Fibroblast of lung (primary cell): ENCODE measurements around the gene STX1B. TPM values are rescaled to one million over a fixed set of nuclear protein-coding genes. Genes with fewer than 3 reads are reported as not detected.

Experiments
- DNase-seq, 2 donors: peaks; one replicate each; pipeline versions ENCODE4 v3.0.0 to v3.0.0-alpha.2; 2010; ENCODE audit warnings: low read depth in 2 of 2
- H2AFZ ChIP-seq: 2 replicates; pipeline ENCODE4 v1.5.1; 2012; ENCODE audit warnings: low read length, control low read depth, inconsistent platforms
- H3K27ac ChIP-seq: 2 replicates; pipeline ENCODE4 v1.5.1; 2011; ENCODE audit warnings: low read length, control low read depth; ENCODE audit not compliant: insufficient read depth
- H3K27me3 ChIP-seq: 2 replicates; pipeline ENCODE4 v1.5.1; 2011; ENCODE audit warnings: mild to moderate bottlenecking, low read length; ENCODE audit not compliant: control insufficient read depth, insufficient read depth
- H3K36me3 ChIP-seq: 2 replicates; pipeline ENCODE4 v1.5.1; 2011; ENCODE audit warnings: low read length; ENCODE audit not compliant: control insufficient read depth, insufficient read depth
- H3K4me1 ChIP-seq: 2 replicates; pipeline ENCODE4 v1.5.1; 2011; ENCODE audit warnings: low read length; ENCODE audit not compliant: control insufficient read depth, insufficient read depth; ENCODE audit errors: extremely low read depth
- H3K4me2 ChIP-seq: 2 replicates; pipeline ENCODE4 v1.5.1; 2011; ENCODE audit warnings: low read length, control low read depth; ENCODE audit not compliant: insufficient read depth; ENCODE audit errors: extremely low read depth
- H3K4me3 ChIP-seq, 4 experiments: fragments of 200-600 bp in 1 of 4; sonication (generic) in 1 of 4; replicated peaks in 1 of 4; 2 replicates each; pipeline ENCODE4 v1.5.1; 2011 to 2016; ENCODE audit warnings: low read length in 4 of 4, low read depth in 3 of 4, mild to moderate bottlenecking in 3 of 4, control low read depth in 2 of 4, inconsistent platforms in 1 of 4, mixed read lengths in 1 of 4; ENCODE audit not compliant: insufficient read depth in 1 of 4; ENCODE audit errors: control extremely low read depth in 1 of 4
- H3K79me2 ChIP-seq: 2 replicates; pipeline ENCODE4 v1.5.1; 2012; ENCODE audit warnings: mild to moderate bottlenecking, low read length, inconsistent platforms; ENCODE audit not compliant: control insufficient read depth, insufficient read depth
- H3K9ac ChIP-seq: 2 replicates; pipeline ENCODE4 v1.5.1; 2011; ENCODE audit warnings: mild to moderate bottlenecking, low read length, control low read depth; ENCODE audit not compliant: insufficient read depth
- H3K9me3 ChIP-seq: 2 replicates; pipeline ENCODE4 v1.5.1; 2012; ENCODE audit warnings: low read depth, low read length; ENCODE audit not compliant: control insufficient read depth, insufficient read depth
- H4K20me1 ChIP-seq: 2 replicates; pipeline ENCODE4 v1.5.1; 2011; ENCODE audit warnings: low read length; ENCODE audit not compliant: control insufficient read depth, insufficient read depth; ENCODE audit errors: extremely low read depth
- CTCF ChIP-seq, 2 donors: IDR thresholded peaks in 1 of 2; conservative IDR thresholded peaks in 1 of 2; 1 replicate in 1 of 2; 2 replicates in 1 of 2; pipeline ENCODE4 v1.5.1; 2011 to 2012; ENCODE audit warnings: low read length in 2 of 2, control low read depth in 1 of 2, inconsistent platforms in 1 of 2, low read depth in 1 of 2, mild to moderate bottlenecking in 1 of 2
- EZH2 ChIP-seq: IDR thresholded peaks from 2 replicates; pipeline ENCODE4 v1.5.1; 2012; ENCODE audit warnings: low read length, control low read depth, mild to moderate bottlenecking; ENCODE audit errors: missing control alignments
- polyA plus RNA-seq, 2 donors: library from polyadenylated mRNA; depleted of rRNA in 1 of 2; stranded (reverse) in 1 of 2; unstranded in 1 of 2; fragments of >200 nt; gene quantifications; 2 replicates each; pipeline ENCODE4 v1.2.1, GENCODE V29; 2011 to 2012; ENCODE audit warnings: missing spikeins in 1 of 2
- total RNA-seq: library from RNA; depleted of rRNA; stranded (reverse); fragments of >200 nt; gene quantifications from 2 replicates; pipeline ENCODE4 v1.2.1, GENCODE V29; 2014

STX1B gene
- total and polyA plus RNA-seq, 2 donors (not counting 1 experiment from before 2014, with no cell fraction given), result 1.3 to 2.1 TPM

- peaks cover 44% of the 10 kb centered on the region for H3K36me3 ChIP-seq
Measured at GRCh38 chr16:30964574-30965226, 45.7 kb downstream of the STX1B start.

GRCh38 chr16:30963925-30964511, 46.4 kb downstream of the STX1B start:
- H3K4me3 ChIP-seq, result no peak overlapping the region
- H3K27me3 ChIP-seq, result no peaks in the 10 kb centered on the region
- no peak overlapping the region for H3K4me2 ChIP-seq
- H3K4me1 ChIP-seq, result no peaks in the 10 kb centered on the region
- no peak overlapping the region for H3K9ac ChIP-seq
- TF ChIP-seq EZH2 (no peak), CTCF (conservative IDR thresholded peaks at IDR 0.05 in 1 of 2, IDR thresholded peaks at IDR 0.05 in 1 of 2; ENCODE audit: low read depth in 1 of 2, low read length in 2 of 2) (no peak)
- no peak overlapping the region for H3K27ac ChIP-seq
- no peaks in the 10 kb centered on the region for H3K9me3 ChIP-seq
- H4K20me1 ChIP-seq, result no peaks in the 10 kb centered on the region
- H2AFZ ChIP-seq, result no peak overlapping the region
- H3K36me3 ChIP-seq, result peaks cover 42% of the 10 kb centered on the region
- DNase-seq, result no peak
- H3K79me2 ChIP-seq, result peaks cover 4% of the 10 kb centered on the region

More at GRCh38 chr16:30964574-30965226, 45.7 kb downstream of the STX1B start:
- Histone ChIP-seq H3K4me3 (no peak overlapping the region), H3K9me3 (no peaks in the 10 kb centered on the region), H2AFZ (no peak overlapping the region), H3K79me2 (no peaks in the 10 kb centered on the region), H3K4me2 (no peak overlapping the region), H3K27me3 (no peaks in the 10 kb centered on the region), H4K20me1 (no peaks in the 10 kb centered on the region), H3K27ac (no peak overlapping the region), H3K9ac (no peak overlapping the region), H3K4me1 (no peaks in the 10 kb centered on the region)
- no peak for DNase-seq
- TF ChIP-seq EZH2 (no peak), CTCF (conservative IDR thresholded peaks at IDR 0.05 in 1 of 2, IDR thresholded peaks at IDR 0.05 in 1 of 2; ENCODE audit: low read depth in 1 of 2, low read length in 2 of 2) (no peak)

- H3K9me3 ChIP-seq, result no peaks in the 10 kb centered on the region
- H3K4me1 ChIP-seq, result no peaks in the 10 kb centered on the region
- no peak overlapping the region for H3K4me2 ChIP-seq
- no peak overlapping the region for H2AFZ ChIP-seq
- H3K4me3 ChIP-seq, result no peak overlapping the region
- no peak overlapping the region for H3K27ac ChIP-seq
- H4K20me1 ChIP-seq, result no peaks in the 10 kb centered on the region
- H3K79me2 ChIP-seq, result peaks cover 12% of the 10 kb centered on the region
- DNase-seq, result no peak
- H3K36me3 ChIP-seq, result peaks cover 35% of the 10 kb centered on the region
- no peak for TF ChIP-seq EZH2
- TF ChIP-seq CTCF (conservative IDR thresholded peaks at IDR 0.05 in 1 of 2, IDR thresholded peaks at IDR 0.05 in 1 of 2; ENCODE audit: low read depth in 1 of 2, low read length in 2 of 2), result no peak
- no peaks in the 10 kb centered on the region for H3K27me3 ChIP-seq
- H3K9ac ChIP-seq, result no peak overlapping the region
Measured at GRCh38 chr16:30961384-30961783, 49.1 kb downstream of the STX1B start.
